ENCODE measurements around the gene WDR31.
A peak's percentile ranks its signal among the peaks of the same experiment; 100 is the strongest.
"Not testable (repeated sequence)": the region's sequence is repeated elsewhere in the genome, so short reads cannot be mapped to it uniquely, and the experiment has no call there.

WDR31 gene

GRCh38 chr9:113340011-113340699 lies at the start of gene WDR31:
WDR31 (minus strand) TSS chr9:113340275; CDS start chr9:113332022, 8,253 bp downstream.
- peak; percentile 92 for DNase-seq

- no peak for DNase-seq
Observed at GRCh38 chr9:113389451-113389850, 49.4 kb upstream of the WDR31 start.

- no peak for DNase-seq
Observed at GRCh38 chr9:113388833-113389232, 48.8 kb upstream of the WDR31 start.

- no peak for DNase-seq
Observed at GRCh38 chr9:113387560-113388230, 47.6 kb upstream of the WDR31 start.

- DNase-seq, result no peak
Observed at GRCh38 chr9:113386571-113387393, 46.7 kb upstream of the WDR31 start.

GRCh38 chr9:113381909-113382411 lies 41.9 kb upstream of the WDR31 start:
- DNase-seq, result no peak

- not testable (repeated sequence) for DNase-seq
Observed at GRCh38 chr9:113381441-113381840, 41.4 kb upstream of the WDR31 start.

GRCh38 chr9:113380869-113381378 lies 40.8 kb upstream of the WDR31 start:
- no peak for DNase-seq

GRCh38 chr9:113379829-113380210 lies 39.7 kb upstream of the WDR31 start:
- DNase-seq, result not testable (repeated sequence)

- DNase-seq, result not testable (repeated sequence)
Observed at GRCh38 chr9:113379094-113379828, 39.2 kb upstream of the WDR31 start.

- peak; percentile 89 for DNase-seq
Observed at GRCh38 chr9:113376634-113377567, 36.8 kb upstream of the WDR31 start, which contains the start of gene HDHD3. HDHD3 (minus strand) TSS chr9:113376986; CDS start chr9:113374354, 2,632 bp downstream.

GRCh38 chr9:113375057-113376023 lies 35.3 kb upstream of the WDR31 start:
- no peak for DNase-seq

GRCh38 chr9:113373676-113374392 lies 33.8 kb upstream of the WDR31 start:
- no peak for DNase-seq

GRCh38 chr9:113373256-113373655 lies 33.2 kb upstream of the WDR31 start:
- no peak for DNase-seq

- DNase-seq, result no peak
Observed at GRCh38 chr9:113372059-113372458, 32.0 kb upstream of the WDR31 start.

GRCh38 chr9:113370806-113371325 lies 30.8 kb upstream of the WDR31 start:
- no peak for DNase-seq

- DNase-seq, result no peak
Observed at GRCh38 chr9:113369855-113370140, 29.7 kb upstream of the WDR31 start.

GRCh38 chr9:113368982-113369854 lies 29.1 kb upstream of the WDR31 start:
- DNase-seq, result no peak

Data from NCI-H82 (cell line).